K562 (cell line): ENCODE data around the gene TBC1D17. TPM values are rescaled to one million over a fixed set of nuclear protein-coding genes. Genes with fewer than 3 reads are reported as not detected.
A peak's percentile ranks its signal among the peaks of the same experiment; 100 is the strongest.

ENCODE experiments used
- CHCHD3 ChIP-seq: fragments of 250-450 bp; sonication (Bioruptor Pico); IDR thresholded peaks from 2 replicates; pipeline ENCODE4 v2.1.2; 2022; ENCODE audit warnings: mild to moderate bottlenecking
- CHD2 ChIP-seq: IDR thresholded peaks from 2 replicates; pipeline ENCODE4 v1.6.1; 2011; ENCODE audit warnings: low read depth, low read length
- FOXM1 ChIP-seq, 2 experiments: fragments of 450-650 bp in 1 of 2; sonication (generic) in 1 of 2; formaldehyde crosslinking in 1 of 2; IDR thresholded peaks; 2 replicates each; pipeline versions ENCODE4 v1.6.1 to v1.9.0; 2017 to 2022; ENCODE audit warnings: low read depth in 2 of 2, mild to moderate bottlenecking in 2 of 2, missing genetic modification reagents in 1 of 2, moderate library complexity in 1 of 2
- LCOR ChIP-seq: sonication (generic); formaldehyde crosslinking; IDR thresholded peaks from 2 replicates; pipeline ENCODE4 v1.8.0; 2022; ENCODE audit warnings: mild to moderate bottlenecking, missing genetic modification reagents
- MIER1 ChIP-seq: fragments of 450-650 bp; IDR thresholded peaks from 2 replicates; pipeline ENCODE4 v1.6.1; 2016; ENCODE audit warnings: antibody characterized with exemption, mild to moderate bottlenecking, low read depth
- NR4A1 ChIP-seq, 2 experiments: fragments of 250-450 bp in 1 of 2; fragments of 450-650 bp in 1 of 2; sonication (Bioruptor Pico) in 1 of 2; IDR thresholded peaks; 2 replicates each; pipeline versions ENCODE4 v1.4.0 to v1.6.1; 2016 to 2020; ENCODE audit warnings: mild to moderate bottlenecking in 2 of 2, missing compliant biosample characterization in 1 of 2, missing genetic modification characterization in 1 of 2, moderate library complexity in 1 of 2
- PHF21A ChIP-seq: fragments of 450-650 bp; IDR thresholded peaks from 2 replicates; pipeline ENCODE4 v1.6.1; 2017; ENCODE audit warnings: low read depth, borderline replicate concordance
- POLR2AphosphoS2 ChIP-seq: IDR thresholded peaks from 2 replicates; pipeline ENCODE4 v1.6.1; 2012; ENCODE audit warnings: low read length, improper control_type of control experiment
- SIRT6 ChIP-seq: IDR thresholded peaks from one replicate; pipeline ENCODE4 v1.6.1; 2012; ENCODE audit warnings: low read depth, mild to moderate bottlenecking, control low read depth, inconsistent platforms, low read length, moderate library complexity
- SPI1 ChIP-seq: IDR thresholded peaks from 2 replicates; pipeline ENCODE4 v1.6.1; 2011; ENCODE audit warnings: low read depth, low read length, control low read depth, borderline replicate concordance
- TBL1XR1 ChIP-seq, 2 experiments: IDR thresholded peaks; 2 replicates each; pipeline ENCODE4 v1.6.1; 2012; ENCODE audit warnings: improper control_type of control experiment in 2 of 2, low read length in 2 of 2, mild to moderate bottlenecking in 1 of 2
- TCF7L2 ChIP-seq: fragments of 150-350 bp; IDR thresholded peaks from 2 replicates; pipeline ENCODE4 v1.6.1; 2016; ENCODE audit warnings: low read depth, mild to moderate bottlenecking, low read length, moderate library complexity
- TFAM ChIP-seq: fragments of 250-450 bp; sonication (Bioruptor Pico); conservative IDR thresholded peaks from 2 replicates; pipeline ENCODE4 v1.5.0; 2021; ENCODE audit warnings: mild to moderate bottlenecking, moderate library complexity
- ZKSCAN3 ChIP-seq: fragments of 250-450 bp; sonication (Bioruptor Pico); IDR thresholded peaks from 2 replicates; pipeline ENCODE4 v1.4.0; 2020
- ZNF431 ChIP-seq: sonication (generic); formaldehyde crosslinking; IDR thresholded peaks from 2 replicates; pipeline ENCODE4 v1.8.0; 2022; ENCODE audit warnings: mild to moderate bottlenecking, missing genetic modification reagents
- ZNF644 ChIP-seq: fragments of 200-800 bp; sonication (Bioruptor generic); IDR thresholded peaks from 2 replicates; pipeline ENCODE4 v1.6.1; 2016; ENCODE audit warnings: low read depth, missing genetic modification characterization, missing compliant biosample characterization
- polyA plus RNA-seq, 8 experiments: library from polyadenylated mRNA; depleted of rRNA in 4 of 8; stranded (reverse) in 5 of 8; unstranded in 3 of 8; fragments of >200 nt; fragmentation: Nextera tagmentation in 2 of 8; fragmentation: Illumina TruSeq in 1 of 8; extraction: Ambion mirVana in 2 of 8; extraction: Trizol in 1 of 8; gene quantifications; 2 replicates each; pipeline versions ENCODE4 v1.2.1 to v1.2.3, GENCODE V29; 2011 to 2014; ENCODE audit warnings: inconsistent platforms in 1 of 8, missing spikeins in 1 of 8
- total RNA-seq, 7 experiments: library from RNA; depleted of rRNA in 6 of 7; stranded (reverse); fragments of >200 nt in 6 of 7; fragmentation: Illumina TruSeq in 2 of 7; extraction: Trizol in 2 of 7; gene quantifications; 2 replicates each; pipeline versions ENCODE4 v1.2.1 to v1.2.3, GENCODE V29; 2011 to 2021; ENCODE audit warnings: low replicate concordance in 1 of 7
- TF ChIP-seq, protein P1 (sequence below): fragments of 250-450 bp; sonication (Bioruptor Pico); IDR thresholded peaks from 2 replicates; pipeline ENCODE4 v1.5.1; 2021; ENCODE audit warnings: mild to moderate bottlenecking
- TF ChIP-seq, protein P2 (sequence below): sonication (generic); formaldehyde crosslinking; IDR thresholded peaks from 2 replicates; pipeline ENCODE4 v1.8.1; 2023; ENCODE audit warnings: mild to moderate bottlenecking, missing genetic modification reagents, moderate library complexity
- TF ChIP-seq, protein P3 (sequence below), 2 experiments: fragments of 450-650 bp; conservative IDR thresholded peaks; 2 replicates each; pipeline ENCODE4 v1.6.1; 2017; ENCODE audit warnings: mild to moderate bottlenecking in 2 of 2, moderate library complexity in 2 of 2
- TF ChIP-seq, protein P4 (sequence below), 2 experiments: fragments of 450-650 bp; IDR thresholded peaks; 2 replicates each; pipeline ENCODE4 v1.6.1; 2018; ENCODE audit warnings: mild to moderate bottlenecking in 2 of 2, low read depth in 1 of 2; ENCODE audit not compliant: partially characterized antibody in 2 of 2

Gene TBC1D17
- total and polyA plus RNA-seq, 9 of the 15 experiments (the other 6 are each of a cell fraction or from before 2014, with no cell fraction given), result 0.42 to 16.0 (median 3.8) TPM

DNA sequence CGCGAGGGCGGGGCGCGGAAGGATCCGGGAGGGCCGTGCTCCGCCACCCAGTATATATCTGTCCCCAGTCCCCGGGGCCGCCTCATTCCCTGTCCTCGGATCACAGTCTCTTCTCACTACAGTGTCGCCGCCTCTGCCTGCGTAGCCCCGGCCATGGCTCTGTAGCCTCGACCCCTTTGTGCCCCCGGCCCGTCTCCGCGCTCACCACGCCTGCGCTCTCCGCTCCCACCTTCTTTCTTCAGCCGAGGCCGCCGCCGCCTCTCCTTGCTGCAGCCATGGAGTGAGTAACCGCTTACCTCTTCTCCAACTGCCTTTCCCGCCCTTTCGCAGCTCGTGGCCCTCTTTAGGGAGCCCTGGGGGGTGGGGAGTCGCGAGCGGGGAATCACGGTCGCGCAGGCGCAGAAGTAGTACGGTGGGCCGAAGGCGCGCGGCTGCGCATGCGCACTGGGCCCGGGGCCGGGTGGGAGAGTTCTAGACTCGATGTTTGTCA lies 51.7 kb downstream of the TBC1D17 start, which contains the start of the genes ATF5 and NUP62 (continued):
- TF ChIP-seq, protein P1, sequence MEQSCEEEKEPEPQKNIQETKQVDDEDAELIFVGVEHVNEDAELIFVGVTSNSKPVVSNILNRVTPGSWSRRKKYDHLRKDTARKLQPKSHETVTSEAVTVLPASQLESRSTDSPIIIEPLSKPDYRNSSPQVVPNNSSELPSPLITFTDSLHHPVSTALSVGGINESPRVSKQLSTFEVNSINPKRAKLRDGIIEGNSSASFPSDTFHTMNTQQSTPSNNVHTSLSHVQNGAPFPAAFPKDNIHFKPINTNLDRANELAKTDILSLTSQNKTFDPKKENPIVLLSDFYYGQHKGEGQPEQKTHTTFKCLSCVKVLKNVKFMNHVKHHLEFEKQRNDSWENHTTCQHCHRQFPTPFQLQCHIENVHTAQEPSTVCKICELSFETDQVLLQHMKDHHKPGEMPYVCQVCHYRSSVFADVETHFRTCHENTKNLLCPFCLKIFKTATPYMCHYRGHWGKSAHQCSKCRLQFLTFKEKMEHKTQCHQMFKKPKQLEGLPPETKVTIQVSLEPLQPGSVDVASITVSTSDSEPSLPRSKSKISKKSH (CRISPR knock-in tag), result no peak
- TF ChIP-seq TBL1XR1 (IDR thresholded peaks at IDR 0.05; ENCODE audit: low read length in 2 of 2) (0 out of 4 replicates have a peak, but pooled peaks of 1 of the 2 experiments have one; percentile 2), SPI1 (no peak), ZNF431 (no peak; the same call in none of the 2 replicates), FOXM1 (IDR thresholded peaks at IDR 0.05; ENCODE audit: low read depth) (no peak), FOXM1 (CRISPR knock-in tag; IDR thresholded peaks at IDR 0.05; ENCODE audit: low read depth) (peak; percentile 76; the same call in 1 of the 2 replicates), ZNF644 (tag) (no peak; the same call in 1 of the 2 replicates), PHF21A (no peak), LCOR (peak; percentile 81), TFAM (CRISPR knock-in tag) (no peak), ZKSCAN3 (CRISPR knock-in tag) (no peak), POLR2AphosphoS2 (no peak; the same call in 1 of the 2 replicates), TCF7L2 (no peak), CHD2 (peak; percentile 40; the same call in 1 of the 2 replicates), CHCHD3 (no peak), NR4A1 (CRISPR knock-in tag; IDR thresholded peaks at IDR 0.05) (no peak), NR4A1 (tag; IDR thresholded peaks at IDR 0.05) (peak; percentile 40; the same call in 1 of the 2 replicates), SIRT6 (no peak), MIER1 (no peak)
- TF ChIP-seq, protein P2, sequence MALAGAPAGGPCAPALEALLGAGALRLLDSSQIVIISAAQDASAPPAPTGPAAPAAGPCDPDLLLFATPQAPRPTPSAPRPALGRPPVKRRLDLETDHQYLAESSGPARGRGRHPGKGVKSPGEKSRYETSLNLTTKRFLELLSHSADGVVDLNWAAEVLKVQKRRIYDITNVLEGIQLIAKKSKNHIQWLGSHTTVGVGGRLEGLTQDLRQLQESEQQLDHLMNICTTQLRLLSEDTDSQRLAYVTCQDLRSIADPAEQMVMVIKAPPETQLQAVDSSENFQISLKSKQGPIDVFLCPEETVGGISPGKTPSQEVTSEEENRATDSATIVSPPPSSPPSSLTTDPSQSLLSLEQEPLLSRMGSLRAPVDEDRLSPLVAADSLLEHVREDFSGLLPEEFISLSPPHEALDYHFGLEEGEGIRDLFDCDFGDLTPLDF (CRISPR knock-in tag), result peak; percentile 88
- TF ChIP-seq, protein P3, sequence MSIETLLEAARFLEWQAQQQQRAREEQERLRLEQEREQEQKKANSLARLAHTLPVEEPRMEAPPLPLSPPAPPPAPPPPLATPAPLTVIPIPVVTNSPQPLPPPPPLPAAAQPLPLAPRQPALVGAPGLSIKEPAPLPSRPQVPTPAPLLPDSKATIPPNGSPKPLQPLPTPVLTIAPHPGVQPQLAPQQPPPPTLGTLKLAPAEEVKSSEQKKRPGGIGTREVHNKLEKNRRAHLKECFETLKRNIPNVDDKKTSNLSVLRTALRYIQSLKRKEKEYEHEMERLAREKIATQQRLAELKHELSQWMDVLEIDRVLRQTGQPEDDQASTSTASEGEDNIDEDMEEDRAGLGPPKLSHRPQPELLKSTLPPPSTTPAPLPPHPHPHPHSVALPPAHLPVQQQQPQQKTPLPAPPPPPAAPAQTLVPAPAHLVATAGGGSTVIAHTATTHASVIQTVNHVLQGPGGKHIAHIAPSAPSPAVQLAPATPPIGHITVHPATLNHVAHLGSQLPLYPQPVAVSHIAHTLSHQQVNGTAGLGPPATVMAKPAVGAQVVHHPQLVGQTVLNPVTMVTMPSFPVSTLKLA (conservative IDR thresholded peaks at IDR 0.05), result peak in 1 of 2 experiments; percentile 50; a peak in 1 of 4 replicates
- TF ChIP-seq, protein P4, sequence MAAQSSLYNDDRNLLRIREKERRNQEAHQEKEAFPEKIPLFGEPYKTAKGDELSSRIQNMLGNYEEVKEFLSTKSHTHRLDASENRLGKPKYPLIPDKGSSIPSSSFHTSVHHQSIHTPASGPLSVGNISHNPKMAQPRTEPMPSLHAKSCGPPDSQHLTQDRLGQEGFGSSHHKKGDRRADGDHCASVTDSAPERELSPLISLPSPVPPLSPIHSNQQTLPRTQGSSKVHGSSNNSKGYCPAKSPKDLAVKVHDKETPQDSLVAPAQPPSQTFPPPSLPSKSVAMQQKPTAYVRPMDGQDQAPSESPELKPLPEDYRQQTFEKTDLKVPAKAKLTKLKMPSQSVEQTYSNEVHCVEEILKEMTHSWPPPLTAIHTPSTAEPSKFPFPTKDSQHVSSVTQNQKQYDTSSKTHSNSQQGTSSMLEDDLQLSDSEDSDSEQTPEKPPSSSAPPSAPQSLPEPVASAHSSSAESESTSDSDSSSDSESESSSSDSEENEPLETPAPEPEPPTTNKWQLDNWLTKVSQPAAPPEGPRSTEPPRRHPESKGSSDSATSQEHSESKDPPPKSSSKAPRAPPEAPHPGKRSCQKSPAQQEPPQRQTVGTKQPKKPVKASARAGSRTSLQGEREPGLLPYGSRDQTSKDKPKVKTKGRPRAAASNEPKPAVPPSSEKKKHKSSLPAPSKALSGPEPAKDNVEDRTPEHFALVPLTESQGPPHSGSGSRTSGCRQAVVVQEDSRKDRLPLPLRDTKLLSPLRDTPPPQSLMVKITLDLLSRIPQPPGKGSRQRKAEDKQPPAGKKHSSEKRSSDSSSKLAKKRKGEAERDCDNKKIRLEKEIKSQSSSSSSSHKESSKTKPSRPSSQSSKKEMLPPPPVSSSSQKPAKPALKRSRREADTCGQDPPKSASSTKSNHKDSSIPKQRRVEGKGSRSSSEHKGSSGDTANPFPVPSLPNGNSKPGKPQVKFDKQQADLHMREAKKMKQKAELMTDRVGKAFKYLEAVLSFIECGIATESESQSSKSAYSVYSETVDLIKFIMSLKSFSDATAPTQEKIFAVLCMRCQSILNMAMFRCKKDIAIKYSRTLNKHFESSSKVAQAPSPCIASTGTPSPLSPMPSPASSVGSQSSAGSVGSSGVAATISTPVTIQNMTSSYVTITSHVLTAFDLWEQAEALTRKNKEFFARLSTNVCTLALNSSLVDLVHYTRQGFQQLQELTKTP (IDR thresholded peaks at IDR 0.05; ENCODE audit: low read depth in 1 of 2, partially characterized antibody in 2 of 2), result peak; percentile 86 to 94
